T-helper 2 cell treated with Interferon-gamma antibody and Interleukin-4, amounts not matched to agents 5 μg/mL and 100 μg/mL, for 36 hours (primary cell): ENCODE data around the gene SPECC1.
"Not testable (repeated sequence)": the region's sequence is repeated elsewhere in the genome, so short reads cannot be mapped to it uniquely, and the experiment has no call there.

Experiments used
- DNase-seq: peaks from one replicate; pipeline ENCODE4 v3.0.0; 2021; ENCODE audit warnings: low spot score
- H3K27ac Mint-ChIP-seq: one replicate; pipeline ENCODE4 v1.8.0; 2021; ENCODE audit warnings: mild to moderate bottlenecking, mixed read lengths
- H3K27me3 Mint-ChIP-seq: one replicate; pipeline ENCODE4 v1.8.0; 2021; ENCODE audit warnings: low read depth, mixed read lengths
- H3K36me3 Mint-ChIP-seq: one replicate; pipeline ENCODE4 v1.8.0; 2021; ENCODE audit warnings: low read depth, mixed read lengths
- H3K4me1 Mint-ChIP-seq: one replicate; pipeline ENCODE4 v1.8.0; 2021; ENCODE audit warnings: low read depth, mixed read lengths
- H3K4me3 Mint-ChIP-seq: one replicate; pipeline ENCODE4 v1.8.0; 2022; ENCODE audit warnings: mild to moderate bottlenecking, moderate library complexity, mixed read lengths
- H3K9me3 Mint-ChIP-seq: one replicate; pipeline ENCODE4 v1.8.0; 2021; ENCODE audit warnings: mixed read lengths

The SPECC1 gene

GRCh38 chr17:20184977-20185619 lies 175.9 kb downstream of the SPECC1 start:
- Mint-ChIP-seq H3K9me3 (no peaks in the 10 kb centered on the region), H3K4me3 (no peak overlapping the region), H3K27me3 (peaks cover 4% of the 10 kb centered on the region), H3K4me1 (peaks cover 2% of the 10 kb centered on the region), H3K27ac (no peak overlapping the region), H3K36me3 (no peaks in the 10 kb centered on the region)
- no peak for DNase-seq

GRCh38 chr17:20187049-20187448 lies 177.9 kb downstream of the SPECC1 start:
- Mint-ChIP-seq H3K4me3 (no peak overlapping the region), H3K36me3 (no peaks in the 10 kb centered on the region), H3K4me1 (peaks cover 2% of the 10 kb centered on the region), H3K9me3 (no peaks in the 10 kb centered on the region), H3K27me3 (no peaks in the 10 kb centered on the region), H3K27ac (no peak overlapping the region)
- no peak for DNase-seq

GRCh38 chr17:20189302-20189701 lies 180.1 kb downstream of the SPECC1 start:
- Mint-ChIP-seq H3K27me3 (no peaks in the 10 kb centered on the region), H3K36me3 (no peaks in the 10 kb centered on the region), H3K27ac (no peak overlapping the region), H3K9me3 (no peaks in the 10 kb centered on the region), H3K4me3 (no peak overlapping the region), H3K4me1 (peaks cover 2% of the 10 kb centered on the region)
- no peak for DNase-seq

DNA sequence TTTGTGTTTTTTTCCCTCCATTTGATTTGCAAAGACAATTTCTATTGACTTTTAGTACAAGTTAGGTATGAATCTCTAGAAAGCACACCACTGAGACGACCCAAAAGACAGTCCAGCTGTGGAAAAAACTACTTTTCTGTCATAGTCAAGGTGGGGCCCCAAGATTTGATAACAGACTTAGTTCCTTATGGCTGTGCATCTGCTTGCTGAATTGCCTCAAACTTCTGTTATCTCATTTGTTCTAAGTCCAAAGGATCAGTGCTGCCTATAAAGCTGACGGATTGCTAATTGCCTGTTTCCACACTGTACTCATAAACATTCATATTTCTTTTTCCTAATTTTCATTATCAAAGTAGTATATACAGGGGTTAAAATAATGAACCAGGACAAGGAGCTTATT lies 180.8 kb downstream of the SPECC1 start:
- Mint-ChIP-seq H3K9me3 (no peaks in the 10 kb centered on the region), H3K36me3 (no peaks in the 10 kb centered on the region), H3K4me3 (no peak overlapping the region), H3K27ac (no peak overlapping the region), H3K27me3 (no peaks in the 10 kb centered on the region), H3K4me1 (peaks cover 2% of the 10 kb centered on the region)
- DNase-seq = no peak

DNA sequence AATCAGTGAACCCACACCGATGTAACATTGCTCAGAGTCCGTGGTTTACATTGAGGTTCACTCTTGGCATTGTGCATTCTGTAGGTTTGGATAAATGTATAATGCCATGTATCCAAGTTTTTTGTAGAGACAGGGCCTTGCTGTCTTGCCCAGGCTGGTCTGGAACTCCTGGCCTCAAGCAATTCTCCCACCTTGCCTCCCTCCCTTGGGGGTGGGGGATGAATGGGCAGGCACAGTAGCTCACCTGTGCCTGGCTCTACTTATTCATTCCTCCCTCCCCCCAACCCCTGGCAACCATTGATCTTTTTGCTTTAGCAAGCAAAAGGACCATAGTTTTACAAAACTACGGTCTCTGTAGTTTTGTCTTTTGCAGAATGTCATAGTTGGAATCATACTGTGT lies 181.4 kb downstream of the SPECC1 start:
- H3K27ac Mint-ChIP-seq = no peak overlapping the region
- H3K4me1 Mint-ChIP-seq = no peaks in the 10 kb centered on the region

DNA sequence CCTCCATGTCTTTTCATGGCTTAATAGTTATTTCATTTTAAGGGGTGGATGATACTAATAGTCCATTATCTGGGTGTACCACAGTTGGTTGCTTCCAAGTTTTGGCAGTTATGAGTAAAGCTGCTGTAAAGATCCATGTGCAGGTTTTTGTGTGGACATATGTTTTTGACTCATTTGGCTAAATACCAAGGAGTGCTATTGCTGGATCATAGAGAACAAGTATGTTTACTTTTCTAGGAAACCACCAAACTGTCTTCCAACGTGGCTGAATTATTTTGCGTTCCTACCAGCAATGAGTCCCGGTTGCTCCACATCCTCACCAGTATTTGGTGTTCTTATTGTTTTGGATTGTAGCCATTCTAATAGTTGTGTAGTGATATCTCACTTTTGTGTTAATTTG lies 181.9 kb downstream of the SPECC1 start:
- Mint-ChIP-seq H3K4me3 (no peak overlapping the region), H3K27me3 (no peaks in the 10 kb centered on the region), H3K36me3 (no peaks in the 10 kb centered on the region), H3K27ac (no peak overlapping the region), H3K4me1 (no peaks in the 10 kb centered on the region), H3K9me3 (peaks cover 4% of the 10 kb centered on the region)
- DNase-seq = no peak

More for the DNA sequence above, 181.4 kb downstream of the SPECC1 start:
- no peaks in the 10 kb centered on the region for H3K27me3 Mint-ChIP-seq
- no peaks in the 10 kb centered on the region for H3K9me3 Mint-ChIP-seq
- H3K4me3 Mint-ChIP-seq = no peak overlapping the region
- no peak for DNase-seq
- no peaks in the 10 kb centered on the region for H3K36me3 Mint-ChIP-seq

DNA sequence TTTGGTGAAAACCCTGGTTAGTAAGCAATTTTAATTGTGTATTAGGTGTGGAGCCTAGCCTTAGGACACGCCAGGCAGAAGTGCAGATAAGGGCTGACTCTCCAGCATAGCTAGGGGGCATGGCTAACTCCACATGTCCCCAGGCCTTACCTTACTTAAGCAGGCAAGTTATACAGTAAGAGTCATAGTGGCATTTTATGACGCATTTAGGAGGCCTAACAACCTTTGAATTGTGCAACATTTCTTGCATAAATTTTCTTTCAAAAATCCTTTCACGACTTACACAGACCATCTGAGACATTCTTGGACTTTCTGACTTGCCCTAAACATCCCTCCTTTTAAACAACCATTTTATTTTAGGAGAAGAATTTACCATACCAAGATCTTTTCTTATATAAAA lies 187.1 kb downstream of the SPECC1 start:
- H3K4me1 Mint-ChIP-seq, H3K27ac Mint-ChIP-seq, H3K36me3 Mint-ChIP-seq, H3K4me3 Mint-ChIP-seq, H3K27me3 Mint-ChIP-seq, DNase-seq: not testable (repeated sequence)
- H3K9me3 Mint-ChIP-seq = peaks cover 30% of the 10 kb centered on the region

DNA sequence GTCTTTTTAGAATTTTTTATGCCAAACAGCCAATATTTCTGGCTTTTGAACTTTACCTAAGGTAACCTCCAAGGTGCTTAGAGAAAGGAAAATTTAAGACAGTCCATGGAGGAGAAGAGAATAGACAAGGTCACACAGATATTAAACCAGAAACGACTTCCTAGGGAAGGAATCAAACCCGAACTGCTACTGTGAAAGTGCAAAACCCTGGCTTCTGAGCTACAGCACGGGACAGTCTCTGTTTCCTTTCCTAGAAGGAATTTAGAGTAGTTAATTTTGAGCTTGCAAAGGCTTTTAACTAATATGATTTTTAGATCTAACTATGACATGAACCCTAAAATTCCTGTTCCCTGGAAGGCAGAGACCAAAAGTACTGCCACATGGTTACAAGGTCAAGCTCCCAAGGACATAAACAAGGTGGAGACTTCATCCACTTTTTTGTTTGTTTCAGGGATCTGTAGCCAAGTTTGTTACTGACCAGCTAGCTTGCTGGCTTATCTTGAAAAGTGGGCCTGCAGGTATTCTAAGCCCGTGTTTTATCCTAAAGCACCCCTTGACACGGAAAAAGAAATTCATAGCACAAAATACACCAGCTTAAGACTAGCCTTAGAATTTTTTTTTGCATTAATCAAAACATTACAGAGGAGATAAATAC lies 188.2 kb downstream of the SPECC1 start:
- no peak for DNase-seq
- Mint-ChIP-seq H3K4me1 (no peaks in the 10 kb centered on the region), H3K27me3 (no peaks in the 10 kb centered on the region), H3K27ac (no peak overlapping the region), H3K4me3 (no peak overlapping the region), H3K36me3 (peaks cover 4% of the 10 kb centered on the region), H3K9me3 (peaks cover 30% of the 10 kb centered on the region)

DNA sequence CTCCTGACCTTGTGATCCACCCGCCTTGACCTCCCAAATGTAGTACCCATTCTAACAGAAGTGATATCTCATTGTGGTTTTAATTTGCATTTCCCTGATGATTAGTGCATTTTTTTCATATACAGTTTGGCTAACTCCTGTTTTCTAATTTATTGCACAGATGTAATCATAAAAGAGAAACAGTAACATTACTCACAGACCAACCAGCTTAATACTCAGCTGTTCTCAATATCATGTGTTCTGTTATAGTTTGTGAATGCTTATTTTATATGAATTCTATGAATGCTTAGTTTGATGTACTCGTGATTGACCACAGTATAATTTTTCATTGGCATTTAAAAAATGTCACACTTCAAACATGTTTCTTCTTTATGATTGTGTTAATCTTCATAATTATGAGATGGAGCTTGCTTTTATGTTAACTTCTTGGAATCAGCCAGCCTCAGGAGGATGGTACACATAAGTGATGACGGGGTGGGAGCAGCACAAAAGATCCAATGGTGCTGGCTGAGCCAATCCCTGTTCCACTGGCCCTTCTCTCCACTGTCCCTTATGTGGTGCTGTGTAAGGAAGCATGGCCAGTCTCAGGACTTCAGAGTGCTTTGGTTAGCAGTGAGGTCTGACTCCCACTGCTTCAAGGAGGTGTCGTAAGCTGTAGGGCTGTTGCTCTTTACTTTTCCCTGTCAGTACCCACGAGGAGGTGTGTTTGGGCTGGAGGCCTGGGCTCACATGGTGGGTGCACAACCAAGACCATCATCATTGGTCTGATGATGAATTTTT lies 191.0 kb downstream of the SPECC1 start:
- Mint-ChIP-seq H3K4me1 (peaks cover 5% of the 10 kb centered on the region), H3K27me3 (no peaks in the 10 kb centered on the region), H3K36me3 (peaks cover 4% of the 10 kb centered on the region), H3K27ac (no peak overlapping the region), H3K9me3 (peaks cover 30% of the 10 kb centered on the region), H3K4me3 (no peak overlapping the region)
- no peak for DNase-seq

DNA sequence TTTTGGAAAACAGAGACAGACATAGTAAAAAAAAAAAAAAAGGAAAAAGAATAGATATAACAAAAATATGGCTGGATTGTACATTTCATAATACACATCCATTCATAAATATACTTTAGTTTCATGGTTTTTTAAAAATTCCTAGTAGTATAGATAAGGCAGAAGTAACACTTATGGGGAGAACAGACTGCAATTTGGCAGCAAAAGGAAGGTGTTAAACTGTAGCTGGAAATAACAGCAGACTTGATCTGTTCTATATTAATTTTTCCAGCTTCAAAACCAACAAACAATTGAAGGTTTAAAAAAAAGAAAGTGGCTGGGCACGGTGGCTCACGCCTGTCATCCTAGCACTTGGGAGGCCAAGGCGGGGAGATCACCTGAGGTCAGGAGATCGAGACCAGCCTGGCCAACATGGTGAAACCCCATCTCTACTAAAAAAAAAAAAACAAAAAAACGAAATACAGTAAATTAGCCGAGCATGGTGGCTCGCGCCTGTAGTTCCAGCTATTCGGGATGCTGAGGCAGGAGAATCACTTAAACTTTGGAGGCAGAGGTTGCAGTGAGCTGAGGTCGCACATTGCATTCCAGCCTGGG lies 191.8 kb downstream of the SPECC1 start:
- Mint-ChIP-seq H3K4me1 (peaks cover 11% of the 10 kb centered on the region), H3K27ac (no peak overlapping the region), H3K36me3 (peaks cover 4% of the 10 kb centered on the region), H3K4me3 (no peak overlapping the region), H3K27me3 (no peaks in the 10 kb centered on the region), H3K9me3 (peaks cover 27% of the 10 kb centered on the region)
- no peak for DNase-seq

GRCh38 chr17:20202141-20202621 lies 193.0 kb downstream of the SPECC1 start:
- H3K27ac Mint-ChIP-seq = no peak overlapping the region
- H3K27me3 Mint-ChIP-seq = no peaks in the 10 kb centered on the region
- no peak for DNase-seq
- H3K9me3 Mint-ChIP-seq = peaks cover 17% of the 10 kb centered on the region
- peaks cover 12% of the 10 kb centered on the region for H3K4me1 Mint-ChIP-seq
- H3K4me3 Mint-ChIP-seq = no peak overlapping the region
- peaks cover 4% of the 10 kb centered on the region for H3K36me3 Mint-ChIP-seq

- H3K27ac Mint-ChIP-seq = no peak overlapping the region
- H3K9me3 Mint-ChIP-seq = peaks cover 16% of the 10 kb centered on the region
- no peak for DNase-seq
- peaks cover 4% of the 10 kb centered on the region for H3K36me3 Mint-ChIP-seq
- H3K4me1 Mint-ChIP-seq = peaks cover 12% of the 10 kb centered on the region
- H3K27me3 Mint-ChIP-seq = no peaks in the 10 kb centered on the region
- H3K4me3 Mint-ChIP-seq = no peak overlapping the region
Measured at GRCh38 chr17:20203018-20203417, 193.9 kb downstream of the SPECC1 start.

- Mint-ChIP-seq H3K27me3 (no peaks in the 10 kb centered on the region), H3K4me3 (no peak overlapping the region), H3K9me3 (peaks cover 8% of the 10 kb centered on the region), H3K27ac (no peak overlapping the region), H3K36me3 (peaks cover under 1% of the 10 kb centered on the region), H3K4me1 (peaks cover 12% of the 10 kb centered on the region)
- no peak for DNase-seq
Measured at GRCh38 chr17:20203761-20204263, 194.7 kb downstream of the SPECC1 start.

GRCh38 chr17:20205609-20206008 lies 196.4 kb downstream of the SPECC1 start:
- DNase-seq = no peak
- Mint-ChIP-seq H3K4me1 (peaks cover 12% of the 10 kb centered on the region), H3K9me3 (no peaks in the 10 kb centered on the region), H3K27me3 (no peaks in the 10 kb centered on the region), H3K36me3 (no peaks in the 10 kb centered on the region), H3K27ac (no peak overlapping the region), H3K4me3 (no peak overlapping the region)
